Testis (tissue), 3 donors: Measurements from ENCODE around the gene BMP5. TPM values are rescaled to one million over a fixed set of nuclear protein-coding genes. Genes with fewer than 3 reads are reported as not detected.

Experiments
- DNase-seq: peaks from one replicate; pipeline ENCODE4 v3.0.0-alpha.2; 2019
- H3K27ac ChIP-seq, 2 donors: fragments of 200-600 bp; sonication (generic); one replicate each; pipeline ENCODE4 v1.5.1; 2019
- H3K27me3 ChIP-seq: fragments of 200-600 bp; sonication (generic); one replicate; pipeline ENCODE4 v1.5.1; 2019
- H3K36me3 ChIP-seq: fragments of 200-600 bp; sonication (generic); one replicate; pipeline ENCODE4 v1.5.1; 2017; ENCODE audit warnings: low read depth; ENCODE audit errors: missing control alignments
- H3K4me1 ChIP-seq: fragments of 200-600 bp; sonication (generic); one replicate; pipeline ENCODE4 v1.5.1; 2019
- H3K4me3 ChIP-seq, 2 donors: fragments of 200-600 bp; sonication (generic); one replicate each; pipeline ENCODE4 v1.5.1; 2017 to 2019
- H3K9me3 ChIP-seq: fragments of 200-600 bp; sonication (generic); one replicate; pipeline ENCODE4 v1.5.1; 2017
- CTCF ChIP-seq, 3 experiments: fragments of 450-650 bp in 2 of 3; fragments of 200-600 bp in 1 of 3; sonication (generic) in 1 of 3; IDR thresholded peaks; one replicate each; pipeline ENCODE4 v1.5.1; 2016 to 2019; ENCODE audit warnings: antibody characterized with exemption in 3 of 3, mild to moderate bottlenecking in 2 of 3, moderate library complexity in 1 of 3
- POLR2A ChIP-seq: fragments of 450-650 bp; IDR thresholded peaks from one replicate; pipeline ENCODE4 v1.6.1; 2017; ENCODE audit warnings: antibody characterized with exemption, mild to moderate bottlenecking, moderate library complexity
- WGBS, 2 donors: methylation state at CpG; one replicate each; pipeline ENCODE4 v1.1.5; 2018; 5-methylcytosine and 5-hydroxymethylcytosine counted together
- intact Hi-C: fragments of 100-400 bp; cut with DNase I; formaldehyde crosslinking; loops from one replicate; pipeline ENCODE4 v1.15.1; 2023; ENCODE audit warnings: low total_unique reads
- polyA plus RNA-seq: library from polyadenylated mRNA; stranded (reverse); fragments of 350-450 nt; fragmentation: Illumina TruSeq; extraction: RNeasy Lipid Tissue Mini Kit (QIAGEN cat#74804); gene quantifications from one replicate; pipeline ENCODE4 v1.2.3, GENCODE V29; 2014; ENCODE audit warnings: low read depth, low replicate concordance; ENCODE audit not compliant: insufficient read depth
- total RNA-seq, 2 donors: library from RNA; depleted of rRNA; stranded (reverse); fragments of >200 nt; gene quantifications; one replicate each; pipeline ENCODE4 v1.2.3, GENCODE V29; 2016

Gene BMP5
- total and polyA plus RNA-seq, 3 donors from 2014 or later, result 0.06 to 0.12 TPM; not detected in 1

- no peaks in the 10 kb centered on the region for H3K27me3 ChIP-seq
- no peak for TF ChIP-seq POLR2A
- no peak for TF ChIP-seq CTCF (IDR thresholded peaks at IDR 0.05)
- H3K36me3 ChIP-seq, result no peaks in the 10 kb centered on the region
- intact Hi-C loops, result no loop called here
- no peak overlapping the region for H3K4me3 ChIP-seq
- H3K4me1 ChIP-seq, result no peaks in the 10 kb centered on the region
- no peak for DNase-seq
- H3K27ac ChIP-seq, result no peak overlapping the region
- WGBS, 2 donors, result 74 to 80% methylated on average over 3 of the region's 3 CpGs
- no peaks in the 10 kb centered on the region for H3K9me3 ChIP-seq
These were observed 117.0 kb downstream of the BMP5 start for GRCh38 chr6:55758156-55758937.

GRCh38 chr6:55756531-55757031 is 118.8 kb downstream of the BMP5 start:
- Histone ChIP-seq H3K27ac (no peak overlapping the region), H3K9me3 (no peaks in the 10 kb centered on the region), H3K4me1 (no peaks in the 10 kb centered on the region), H3K4me3 (no peak overlapping the region), H3K27me3 (no peaks in the 10 kb centered on the region), H3K36me3 (no peaks in the 10 kb centered on the region)
- DNase-seq, result no peak
- no peak for TF ChIP-seq POLR2A
- no peak for TF ChIP-seq CTCF (IDR thresholded peaks at IDR 0.05)
- intact Hi-C loops, result no loop called here
- 68 to 81% methylated on average over 6 of the region's 6 CpGs for WGBS, 2 donors

- no peaks in the 10 kb centered on the region for H3K27me3 ChIP-seq
- H3K9me3 ChIP-seq, result no peaks in the 10 kb centered on the region
- no peaks in the 10 kb centered on the region for H3K36me3 ChIP-seq
- H3K4me1 ChIP-seq, result no peaks in the 10 kb centered on the region
- intact Hi-C loops, result no loop called here
- no peak for DNase-seq
- no peak overlapping the region for H3K27ac ChIP-seq
- H3K4me3 ChIP-seq, result no peak overlapping the region
- TF ChIP-seq POLR2A (no peak), CTCF (IDR thresholded peaks at IDR 0.05) (no peak)
- 88 to 91% methylated on average over 4 of the region's 4 CpGs for WGBS, 2 donors
These were observed 126.5 kb downstream of the BMP5 start for GRCh38 chr6:55748880-55749279.

- no peaks in the 10 kb centered on the region for H3K36me3 ChIP-seq
- H3K4me3 ChIP-seq, result no peak overlapping the region
- TF ChIP-seq POLR2A, result no peak
- no peak for TF ChIP-seq CTCF (IDR thresholded peaks at IDR 0.05)
- intact Hi-C loops, result no loop called here
- H3K27ac ChIP-seq, result no peak overlapping the region
- no peaks in the 10 kb centered on the region for H3K27me3 ChIP-seq
- 87 to 90% methylated on average over 1 of the region's 1 CpG for WGBS, 2 donors
- no peak for DNase-seq
- no peaks in the 10 kb centered on the region for H3K4me1 ChIP-seq
- no peaks in the 10 kb centered on the region for H3K9me3 ChIP-seq
These were observed 128.9 kb downstream of the BMP5 start for GRCh38 chr6:55746473-55746872.

GRCh38 chr6:55734256-55734655 is 141.1 kb downstream of the BMP5 start:
- no peak overlapping the region for H3K4me3 ChIP-seq
- no peak for DNase-seq
- H3K9me3 ChIP-seq, result no peaks in the 10 kb centered on the region
- intact Hi-C loops, result no loop called here
- H3K4me1 ChIP-seq, result no peaks in the 10 kb centered on the region
- no peak overlapping the region for H3K27ac ChIP-seq
- no peak for TF ChIP-seq POLR2A
- TF ChIP-seq CTCF (IDR thresholded peaks at IDR 0.05), result no peak
- no peaks in the 10 kb centered on the region for H3K36me3 ChIP-seq
- no peaks in the 10 kb centered on the region for H3K27me3 ChIP-seq
